GM12878 (cell line): Measurements from ENCODE around the gene LARP7. TPM values are rescaled to one million over a fixed set of nuclear protein-coding genes. Genes with fewer than 3 reads are reported as not detected.

Experiments used
- ATAC-seq: fragments of 200-7000 bp; cut with Tn5 transposase; 3 replicates; pipeline ENCODE4 v1.9.1; 2020; ENCODE audit warnings: mild to moderate bottlenecking, moderate library complexity
- BruUV-seq: library from RNA; stranded (reverse); fragments of 400-500 nt; replicated peaks from 2 replicates; lab custom pipeline; 2021; lab: Mats Ljungman, UMichigan
- CTCF ChIA-PET: fragments of 300-600 bp; sonication (Branson Sonifier 250); formaldehyde crosslinking; extraction: SDS; loops from one replicate; lab custom pipeline; 2021; ENCODE audit warnings: inconsistent platforms; lab: Yijun Ruan, JAX
- POLR2A ChIA-PET: fragments of 350-600 bp; formaldehyde crosslinking; extraction: SDS; loops from one replicate; lab custom pipeline; 2021; ENCODE audit warnings: inconsistent platforms; lab: Charles Lee
- RAD21 ChIA-PET: fragments of 300-600 bp; sonication (Branson Sonifier 250); formaldehyde crosslinking; loops from one replicate; lab custom pipeline; 2023; ENCODE audit warnings: antibody characterized with exemption; ENCODE audit not compliant: unreplicated experiment; lab: Charles Lee
- SMC1A ChIA-PET: fragments of 300-600 bp; sonication (Branson Sonifier 250); formaldehyde crosslinking; loops from one replicate; lab custom pipeline; 2023; ENCODE audit not compliant: unreplicated experiment, uncharacterized antibody; lab: Charles Lee
- DNase-seq: peaks from one replicate; pipeline ENCODE4 v3.0.0-alpha.2; 2011; ENCODE audit warnings: low read depth, low spot score
- FAIRE-seq: peaks from 3 replicates; lab custom pipeline; 2011; peaks lifted over from hg19 to GRCh38; lab: Jason Lieb, UNC
- H2AFZ ChIP-seq: 2 replicates; pipeline ENCODE4 v1.6.0; 2011; ENCODE audit warnings: low read depth, low read length, control low read depth; ENCODE audit not compliant: control insufficient read depth
- H3K27ac ChIP-seq: 2 replicates; pipeline ENCODE4 v1.5.1; 2011; ENCODE audit warnings: control low read depth; ENCODE audit not compliant: control insufficient read depth, insufficient read depth
- H3K27me3 ChIP-seq, 2 experiments: replicated peaks in 1 of 2; 2 replicates each; pipeline versions ENCODE4 v1.6.0 to v1.6.1; 2011; ENCODE audit warnings: low read length in 1 of 2; ENCODE audit not compliant: control insufficient read depth in 2 of 2, insufficient read depth in 2 of 2
- H3K36me3 ChIP-seq, 2 experiments: 2 replicates each; pipeline ENCODE4 v1.5.1; 2011; ENCODE audit warnings: low read length in 1 of 2; ENCODE audit not compliant: control insufficient read depth in 2 of 2, insufficient read depth in 2 of 2
- H3K4me1 ChIP-seq: 2 replicates; pipeline ENCODE4 v1.6.1; 2011; ENCODE audit warnings: mild to moderate bottlenecking, low read length, moderate library complexity, mixed read lengths; ENCODE audit not compliant: control insufficient read depth, insufficient read depth
- H3K4me2 ChIP-seq: 2 replicates; pipeline ENCODE4 v1.6.0; 2011; ENCODE audit warnings: control low read depth; ENCODE audit not compliant: control insufficient read depth, insufficient read depth
- H3K4me3 ChIP-seq: fragments of 200-600 bp; sonication (generic); 2 replicates; pipeline ENCODE4 v1.5.1; 2016
- H3K79me2 ChIP-seq: 2 replicates; pipeline ENCODE4 v1.6.0; 2011; ENCODE audit warnings: low read length; ENCODE audit not compliant: control insufficient read depth, insufficient read depth
- H3K9ac ChIP-seq: 2 replicates; pipeline ENCODE4 v1.8.0; 2011; ENCODE audit warnings: low read length, control low read depth, mixed read lengths; ENCODE audit not compliant: control insufficient read depth, insufficient read depth
- H3K9me3 ChIP-seq: replicated peaks from 3 replicates; pipeline ENCODE4 v1.5.1; 2011; ENCODE audit warnings: mild to moderate bottlenecking, low read length; ENCODE audit not compliant: control insufficient read depth, insufficient read depth
- H4K20me1 ChIP-seq: 2 replicates; pipeline ENCODE4 v1.6.0; 2011; ENCODE audit not compliant: control insufficient read depth, insufficient read depth
- HDAC6 ChIP-seq: fragments of 200-600 bp; sonication (generic); IDR thresholded peaks from one replicate; pipeline ENCODE4 v1.8.0; 2017; ENCODE audit warnings: antibody characterized with exemption; ENCODE audit not compliant: unreplicated experiment
- RAD21 ChIP-seq: IDR thresholded peaks from 2 replicates; pipeline ENCODE4 v1.6.1; 2011; ENCODE audit warnings: mild to moderate bottlenecking, low read depth, low read length, moderate library complexity; ENCODE audit not compliant: insufficient read depth
- RAD51 ChIP-seq: fragments of 450-650 bp; IDR thresholded peaks from 2 replicates; pipeline ENCODE4 v1.6.1; 2016; ENCODE audit warnings: moderate library complexity, mild to moderate bottlenecking, inconsistent platforms
- SKIL ChIP-seq: fragments of 450-650 bp; IDR thresholded peaks from 2 replicates; pipeline ENCODE4 v1.6.1; 2017; ENCODE audit warnings: mild to moderate bottlenecking, low read depth, inconsistent platforms; ENCODE audit not compliant: poor library complexity, severe bottlenecking
- TCF12 ChIP-seq: IDR thresholded peaks from 2 replicates; pipeline ENCODE4 v1.6.1; 2011; ENCODE audit warnings: low read depth, mild to moderate bottlenecking, low read length
- WRNIP1 ChIP-seq: IDR thresholded peaks from 2 replicates; pipeline ENCODE4 v1.6.1; 2011; ENCODE audit warnings: low read depth, low read length, improper control_type of control experiment, borderline replicate concordance
- ZBTB33 ChIP-seq: fragments of 450-650 bp; IDR thresholded peaks from 2 replicates; pipeline ENCODE4 v1.6.1; 2017; ENCODE audit warnings: mild to moderate bottlenecking
- ZBTB40 ChIP-seq: fragments of 450-650 bp; IDR thresholded peaks from 2 replicates; pipeline ENCODE4 v1.6.1; 2016; ENCODE audit warnings: mild to moderate bottlenecking, moderate library complexity, borderline replicate concordance
- WGBS: methylation state at CpG from one replicate; pipeline ENCODE4 v1.1.6; 2016; ENCODE audit warnings: low lambda C conversion rate; ENCODE audit not compliant: insufficient replicate concordance, insufficient coverage; ENCODE audit errors: missing lambda C conversion rate; 5-methylcytosine and 5-hydroxymethylcytosine counted together
- in situ Hi-C: fragments of 300-500 bp; cut with MboI; formaldehyde crosslinking; loops from 9 replicates; pipeline ENCODE4 v1.14.3; 2018; ENCODE audit warnings: mixed read lengths
- intact Hi-C: fragments of 100-400 bp; cut with micrococcal nuclease; formaldehyde crosslinking; loops from one replicate; pipeline ENCODE4 v1.14.2; 2022; ENCODE audit not compliant: unreplicated experiment
- polyA plus RNA-seq, 11 experiments: library from polyadenylated mRNA; depleted of rRNA in 4 of 11; unstranded in 6 of 11; stranded (reverse) in 5 of 11; fragments of >200 nt; fragmentation: Nextera tagmentation in 4 of 11; fragmentation: Illumina TruSeq in 1 of 11; extraction: Ambion mirVana in 4 of 11; extraction: Trizol in 1 of 11; gene quantifications; 1 replicate in 1 of 11; 2 replicates in 10 of 11; pipeline versions ENCODE4 v1.2.1 to v1.2.3, GENCODE V29; 2011 to 2016; ENCODE audit warnings: inconsistent platforms in 2 of 11, missing spikeins in 2 of 11, low read depth in 1 of 11
- total RNA-seq, 4 experiments: library from RNA; depleted of rRNA in 3 of 4; stranded (reverse); fragments of >200 nt in 3 of 4; fragmentation: Illumina TruSeq in 1 of 4; extraction: Trizol in 1 of 4; gene quantifications; 2 replicates each; pipeline versions ENCODE4 v1.2.1 to v1.2.3, GENCODE V29; 2013 to 2021
- TF ChIP-seq, protein P1 (sequence below): fragments of 450-650 bp; IDR thresholded peaks from 2 replicates; pipeline ENCODE4 v1.6.1; 2016; ENCODE audit warnings: mild to moderate bottlenecking

Gene LARP7
- total and polyA plus RNA-seq, 10 of the 15 experiments (the other 5 are each of a cell fraction or from before 2014, with no cell fraction given): 27.8 to 107 (median 61.8) TPM

GRCh38 chr4:112648263-112649054, 11.5 kb downstream of the LARP7 start (continued):
- TF ChIP-seq SKIL: no peak

DNA sequence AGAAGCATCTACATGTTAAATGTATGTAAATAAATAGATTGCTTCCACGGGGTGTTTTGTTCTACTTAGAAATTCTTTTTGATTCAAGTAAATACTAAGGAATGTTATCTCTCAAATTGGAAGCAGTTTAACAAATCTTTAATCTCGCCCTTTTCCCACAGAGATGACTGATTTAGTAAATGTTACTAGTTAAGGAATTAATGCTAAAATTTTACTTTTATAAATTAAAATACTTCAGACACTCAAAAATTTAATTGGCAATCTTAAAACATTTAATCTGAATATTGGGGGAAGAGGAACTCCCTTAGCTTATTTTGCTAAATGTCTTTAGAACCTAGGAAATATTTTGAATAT, 12.1 kb downstream of the LARP7 start:
- in situ Hi-C loops (no loop called here), intact Hi-C loops (no loop called here)
- no TSS peak for BruUV-seq
- WGBS: 75% methylated on average over 2 of the region's 2 CpGs
- SMC1A ChIA-PET: interaction anchor here (0.7 kb wide), 1 partner anchor 13 kb away, joined by 4 read pairs; no protein-coding TSS in a partner anchor
- DNase-seq (no peak), ATAC-seq (no peak), FAIRE-seq (no peak)
- Histone ChIP-seq H3K79me2 (no peaks in the 10 kb centered on the region), H3K27ac (no peak overlapping the region), H3K4me1 (no peaks in the 10 kb centered on the region), H3K27me3 (no peaks in the 10 kb centered on the region), H3K9ac (no peak overlapping the region), H3K4me3 (no peak overlapping the region), H4K20me1 (no peaks in the 10 kb centered on the region), H3K4me2 (no peak overlapping the region), H2AFZ (no peak overlapping the region), H3K36me3 (peaks cover 3 to 19% of the 10 kb centered on the region in 2 experiments), H3K9me3 (no peaks in the 10 kb centered on the region)
- RAD21 ChIA-PET: interaction anchor here (1.0 kb wide), 1 partner anchor 114 kb away, joined by 3 read pairs; no protein-coding TSS in a partner anchor
- POLR2A ChIA-PET: interaction anchor here (0.6 kb wide), 1 partner anchor 14 kb away, joined by 5 read pairs; no protein-coding TSS in a partner anchor
- CTCF ChIA-PET: interaction anchor here (1.0 to 3.3 kb wide), 4 partner anchors 8 to 303 kb away, joined by 3 to 16 read pairs (median 8); partner anchors contain the start of gene LARP7
- TF ChIP-seq TCF12: no peak
- no peak for TF ChIP-seq ZBTB33
- no peak for TF ChIP-seq ZBTB40
- TF ChIP-seq, protein P1, sequence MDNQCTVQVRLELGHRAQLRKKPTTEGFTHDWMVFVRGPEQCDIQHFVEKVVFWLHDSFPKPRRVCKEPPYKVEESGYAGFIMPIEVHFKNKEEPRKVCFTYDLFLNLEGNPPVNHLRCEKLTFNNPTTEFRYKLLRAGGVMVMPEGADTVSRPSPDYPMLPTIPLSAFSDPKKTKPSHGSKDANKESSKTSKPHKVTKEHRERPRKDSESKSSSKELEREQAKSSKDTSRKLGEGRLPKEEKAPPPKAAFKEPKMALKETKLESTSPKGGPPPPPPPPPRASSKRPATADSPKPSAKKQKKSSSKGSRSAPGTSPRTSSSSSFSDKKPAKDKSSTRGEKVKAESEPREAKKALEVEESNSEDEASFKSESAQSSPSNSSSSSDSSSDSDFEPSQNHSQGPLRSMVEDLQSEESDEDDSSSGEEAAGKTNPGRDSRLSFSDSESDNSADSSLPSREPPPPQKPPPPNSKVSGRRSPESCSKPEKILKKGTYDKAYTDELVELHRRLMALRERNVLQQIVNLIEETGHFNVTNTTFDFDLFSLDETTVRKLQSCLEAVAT: no peak
- no peak for TF ChIP-seq RAD21
- TF ChIP-seq HDAC6: no peak
- no peak for TF ChIP-seq WRNIP1
- no peak for TF ChIP-seq RAD51
